GM19025 (cell line): Measurements from ENCODE around the gene F2RL1.
"Not testable (repeated sequence)": the region's sequence is repeated elsewhere in the genome, so short reads cannot be mapped to it uniquely, and the experiment has no call there.

Experiments used
- ATAC-seq: cut with Tn5 transposase; IDR thresholded peaks from one replicate; pipeline ENCODE4 v1.9.1; 2021; ENCODE audit warnings: mild to moderate bottlenecking, low read depth, moderate library complexity; ENCODE audit not compliant: unreplicated experiment

The F2RL1 gene

GRCh38 chr5:76818844-76819831, at the start of gene F2RL1:
F2RL1 (plus strand) TSS chr5:76819030; CDS start chr5:76819183, 153 bp downstream.
- ATAC-seq, result no peak

GRCh38 chr5:76771041-76771440, 47.8 kb upstream of the F2RL1 start:
- not testable (repeated sequence) for ATAC-seq

GRCh38 chr5:76771705-76772405, 47.0 kb upstream of the F2RL1 start:
- no peak for ATAC-seq

GRCh38 chr5:76775921-76776320, 42.9 kb upstream of the F2RL1 start:
- ATAC-seq, result no peak

- no peak for ATAC-seq
These were observed 42.4 kb upstream of the F2RL1 start for GRCh38 chr5:76776391-76776790.

GRCh38 chr5:76780616-76781015, 38.2 kb upstream of the F2RL1 start:
- not testable (repeated sequence) for ATAC-seq

- no peak for ATAC-seq
These were observed 37.1 kb upstream of the F2RL1 start for GRCh38 chr5:76781775-76782174.

GRCh38 chr5:76782444-76782843, 36.4 kb upstream of the F2RL1 start:
- no peak for ATAC-seq

GRCh38 chr5:76787237-76787636, 31.6 kb upstream of the F2RL1 start:
- ATAC-seq, result no peak

- ATAC-seq, result no peak
These were observed 30.5 kb upstream of the F2RL1 start for GRCh38 chr5:76788362-76788761.

- ATAC-seq, result not testable (repeated sequence)
These were observed 29.6 kb upstream of the F2RL1 start for GRCh38 chr5:76789275-76789674.

- no peak for ATAC-seq
These were observed 28.7 kb upstream of the F2RL1 start for GRCh38 chr5:76789991-76790581.

GRCh38 chr5:76790632-76791290, 28.1 kb upstream of the F2RL1 start:
- no peak for ATAC-seq

GRCh38 chr5:76791461-76791860, 27.4 kb upstream of the F2RL1 start:
- no peak for ATAC-seq

GRCh38 chr5:76794871-76795270, 24.0 kb upstream of the F2RL1 start:
- ATAC-seq, result no peak

GRCh38 chr5:76799588-76799987, 19.2 kb upstream of the F2RL1 start:
- no peak for ATAC-seq

GRCh38 chr5:76800579-76800978, 18.3 kb upstream of the F2RL1 start:
- no peak for ATAC-seq

- no peak for ATAC-seq
These were observed 17.5 kb upstream of the F2RL1 start for GRCh38 chr5:76801159-76801802.

- no peak for ATAC-seq
These were observed 17.0 kb upstream of the F2RL1 start for GRCh38 chr5:76801803-76802195.

GRCh38 chr5:76804266-76804665, 14.6 kb upstream of the F2RL1 start:
- ATAC-seq, result no peak
